ENCODE results near the gene IRAK2. TPM values are rescaled to one million over a fixed set of nuclear protein-coding genes. Genes with fewer than 3 reads are reported as not detected.

Gene IRAK2
- total and polyA plus RNA-seq, 2 experiments from 2014 or later, result 2.5 to 3.7 TPM

DNA sequence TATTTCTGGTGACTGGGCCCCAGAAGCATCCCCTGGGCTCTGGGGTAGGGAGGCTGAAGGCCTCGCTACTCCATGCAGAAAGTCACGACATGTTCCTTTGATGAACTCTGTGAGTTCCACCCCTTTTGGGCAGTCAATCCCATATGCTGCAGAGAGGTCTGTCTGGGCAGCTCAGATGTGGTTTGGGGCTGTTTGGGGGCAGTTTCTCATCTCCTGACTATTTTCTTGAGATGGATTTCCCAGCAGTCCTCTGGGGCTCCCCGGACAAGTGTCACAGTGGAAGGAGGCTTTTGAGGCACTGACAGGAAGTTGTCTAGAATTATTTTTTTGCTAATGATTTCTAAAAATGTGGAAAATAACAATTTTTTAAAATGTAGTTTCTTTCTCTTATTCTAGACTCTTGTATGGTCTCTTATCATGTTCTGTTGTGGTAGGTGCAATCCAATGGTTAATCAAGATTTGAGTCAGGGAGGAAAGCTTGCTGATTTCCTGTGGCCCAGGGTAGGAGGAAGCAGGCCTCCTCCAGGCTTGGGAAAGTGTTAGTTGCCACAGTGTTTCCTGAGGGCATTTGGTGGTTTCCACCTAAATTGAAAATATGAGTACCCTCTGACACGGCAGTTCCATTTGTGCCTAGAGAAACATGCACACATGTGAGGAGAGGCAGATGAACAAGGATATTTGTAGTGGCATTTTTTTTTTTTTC is 63.7 kb downstream of the IRAK2 start:
- TF ChIP-seq EZH2phosphoT487 (IDR thresholded peaks at IDR 0.05; ENCODE audit: low read depth, severe bottlenecking, unreplicated experiment), result no peak
- no peaks in the 10 kb centered on the region for H3K9me3 ChIP-seq (ENCODE audit: low read depth)
- no peaks in the 10 kb centered on the region for H3K79me2 ChIP-seq
- no peaks in the 10 kb centered on the region for H3K27me3 ChIP-seq
- no peaks in the 10 kb centered on the region for H4K20me1 ChIP-seq (ENCODE audit: insufficient read depth, poor library complexity, severe bottlenecking)
- no peaks in the 10 kb centered on the region for H3K4me1 ChIP-seq (ENCODE audit: insufficient read depth)
- no peak overlapping the region for H3K4me3 ChIP-seq
- WGBS (ENCODE audit: low lambda C conversion rate, missing lambda C conversion rate), result 85% methylated on average over 4 of the region's 4 CpGs
- H3K9me2 ChIP-seq (replicated peaks; ENCODE audit: insufficient read depth), result no peaks in the 10 kb centered on the region
- DNase-seq (ENCODE audit: low spot score), result no peak
- H2AFZ ChIP-seq, result no peak overlapping the region
- no peaks in the 10 kb centered on the region for H3K36me3 ChIP-seq (replicated peaks; ENCODE audit: insufficient read depth, low read depth)
- H3K27ac ChIP-seq, result no peak overlapping the region
- no peak overlapping the region for H3K4me2 ChIP-seq

DNA sequence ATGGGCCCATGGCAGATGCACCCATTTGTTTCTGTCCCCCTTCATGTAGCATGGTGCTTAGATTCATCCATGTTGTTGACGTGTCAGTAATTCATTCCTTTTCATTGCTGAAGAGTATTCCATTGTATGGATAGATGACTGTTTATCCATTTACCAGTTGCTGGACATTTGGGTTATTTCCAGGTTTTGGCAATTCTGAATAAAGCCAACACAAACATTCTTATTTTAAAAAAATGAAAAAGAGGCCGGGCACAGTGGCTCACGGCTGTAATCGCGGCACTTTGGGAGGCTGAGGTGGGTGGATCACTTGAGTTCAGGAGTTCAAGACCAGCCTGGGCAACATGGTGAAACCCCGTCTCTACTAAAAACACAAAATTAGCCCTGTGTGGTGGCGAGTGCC is 64.9 kb downstream of the IRAK2 start:
- Histone ChIP-seq H3K27me3 (no peaks in the 10 kb centered on the region), H3K9me3 (ENCODE audit: low read depth) (no peaks in the 10 kb centered on the region), H2AFZ (no peak overlapping the region), H3K4me2 (no peak overlapping the region), H4K20me1 (ENCODE audit: insufficient read depth, poor library complexity, severe bottlenecking) (no peaks in the 10 kb centered on the region), H3K4me3 (no peak overlapping the region), H3K4me1 (ENCODE audit: insufficient read depth) (no peaks in the 10 kb centered on the region), H3K36me3 (replicated peaks; ENCODE audit: insufficient read depth, low read depth) (no peaks in the 10 kb centered on the region), H3K79me2 (no peaks in the 10 kb centered on the region), H3K27ac (no peak overlapping the region), H3K9me2 (replicated peaks; ENCODE audit: insufficient read depth) (no peaks in the 10 kb centered on the region)
- WGBS (ENCODE audit: low lambda C conversion rate, missing lambda C conversion rate), result 97% methylated on average over 7 of the region's 7 CpGs
- TF ChIP-seq EZH2 (IDR thresholded peaks at IDR 0.05; ENCODE audit: borderline replicate concordance), result no peak
- no peak for TF ChIP-seq EZH2phosphoT487 (IDR thresholded peaks at IDR 0.05; ENCODE audit: low read depth, severe bottlenecking, unreplicated experiment)
- TF ChIP-seq, protein P1, sequence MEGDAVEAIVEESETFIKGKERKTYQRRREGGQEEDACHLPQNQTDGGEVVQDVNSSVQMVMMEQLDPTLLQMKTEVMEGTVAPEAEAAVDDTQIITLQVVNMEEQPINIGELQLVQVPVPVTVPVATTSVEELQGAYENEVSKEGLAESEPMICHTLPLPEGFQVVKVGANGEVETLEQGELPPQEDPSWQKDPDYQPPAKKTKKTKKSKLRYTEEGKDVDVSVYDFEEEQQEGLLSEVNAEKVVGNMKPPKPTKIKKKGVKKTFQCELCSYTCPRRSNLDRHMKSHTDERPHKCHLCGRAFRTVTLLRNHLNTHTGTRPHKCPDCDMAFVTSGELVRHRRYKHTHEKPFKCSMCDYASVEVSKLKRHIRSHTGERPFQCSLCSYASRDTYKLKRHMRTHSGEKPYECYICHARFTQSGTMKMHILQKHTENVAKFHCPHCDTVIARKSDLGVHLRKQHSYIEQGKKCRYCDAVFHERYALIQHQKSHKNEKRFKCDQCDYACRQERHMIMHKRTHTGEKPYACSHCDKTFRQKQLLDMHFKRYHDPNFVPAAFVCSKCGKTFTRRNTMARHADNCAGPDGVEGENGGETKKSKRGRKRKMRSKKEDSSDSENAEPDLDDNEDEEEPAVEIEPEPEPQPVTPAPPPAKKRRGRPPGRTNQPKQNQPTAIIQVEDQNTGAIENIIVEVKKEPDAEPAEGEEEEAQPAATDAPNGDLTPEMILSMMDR (IDR thresholded peaks at IDR 0.05; ENCODE audit: poor library complexity), result no peak
- no peak for DNase-seq (ENCODE audit: low spot score)

DNA sequence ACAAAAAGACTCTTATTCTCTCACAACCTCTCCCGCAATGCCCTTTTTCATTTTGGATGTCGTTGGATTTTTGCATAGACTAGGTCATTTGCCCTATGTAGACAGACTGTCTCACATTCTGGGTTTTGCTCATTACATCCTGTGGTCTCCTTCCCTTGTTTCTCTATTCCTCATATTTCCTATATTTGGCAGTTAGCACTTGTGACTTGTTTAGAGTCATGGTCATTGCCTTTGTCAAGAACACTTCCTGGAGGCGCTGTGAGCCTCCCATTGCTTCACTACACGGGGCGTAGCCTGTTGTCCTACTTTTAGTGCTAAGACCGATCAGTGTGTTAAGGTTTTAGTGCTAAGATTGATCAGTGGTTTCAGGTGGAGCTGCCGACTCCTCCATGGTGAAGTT is 67.4 kb downstream of the IRAK2 start:
- no peak for DNase-seq (ENCODE audit: low spot score)
- Histone ChIP-seq H3K79me2 (no peaks in the 10 kb centered on the region), H2AFZ (no peak overlapping the region), H3K4me3 (no peak overlapping the region), H3K36me3 (replicated peaks; ENCODE audit: insufficient read depth, low read depth) (no peaks in the 10 kb centered on the region), H3K9me3 (ENCODE audit: low read depth) (no peaks in the 10 kb centered on the region), H3K27ac (no peak overlapping the region), H3K4me2 (no peak overlapping the region), H3K9me2 (replicated peaks; ENCODE audit: insufficient read depth) (no peaks in the 10 kb centered on the region), H3K27me3 (no peaks in the 10 kb centered on the region), H4K20me1 (ENCODE audit: insufficient read depth, poor library complexity, severe bottlenecking) (no peaks in the 10 kb centered on the region), H3K4me1 (ENCODE audit: insufficient read depth) (no peaks in the 10 kb centered on the region)
- 90% methylated on average over 7 of the region's 7 CpGs for WGBS (ENCODE audit: low lambda C conversion rate, missing lambda C conversion rate)
- no peak for TF ChIP-seq EZH2phosphoT487 (IDR thresholded peaks at IDR 0.05; ENCODE audit: low read depth, severe bottlenecking, unreplicated experiment)

DNA sequence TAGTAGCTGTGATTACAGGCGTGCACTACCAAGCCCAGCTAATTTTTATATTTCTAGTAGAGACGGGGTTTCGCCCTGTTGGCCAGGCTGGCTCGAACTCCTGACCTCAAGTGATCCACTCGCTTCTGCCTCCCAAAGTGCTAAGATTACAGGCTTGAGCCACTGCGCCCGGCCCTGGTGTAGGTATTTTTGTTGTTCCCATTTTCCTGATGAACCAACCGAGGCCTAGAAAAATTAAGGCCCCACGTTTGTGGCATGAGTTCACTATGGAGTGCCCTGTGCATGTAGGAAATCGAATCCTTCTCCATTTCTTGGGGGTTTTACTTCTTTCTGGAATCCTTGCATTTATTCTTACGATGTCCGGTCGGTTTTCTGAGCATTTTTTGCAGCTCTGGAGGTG is 69.3 kb downstream of the IRAK2 start:
- no peak overlapping the region for H3K4me3 ChIP-seq
- H3K27me3 ChIP-seq, result no peaks in the 10 kb centered on the region
- no peak overlapping the region for H3K27ac ChIP-seq
- no peaks in the 10 kb centered on the region for H4K20me1 ChIP-seq (ENCODE audit: insufficient read depth, poor library complexity, severe bottlenecking)
- no peaks in the 10 kb centered on the region for H3K79me2 ChIP-seq
- H3K4me1 ChIP-seq (ENCODE audit: insufficient read depth), result no peaks in the 10 kb centered on the region
- no peaks in the 10 kb centered on the region for H3K9me3 ChIP-seq (ENCODE audit: low read depth)
- no peak overlapping the region for H2AFZ ChIP-seq
- 92% methylated on average over 13 of the region's 13 CpGs for WGBS (ENCODE audit: low lambda C conversion rate, missing lambda C conversion rate)
- no peak for DNase-seq (ENCODE audit: low spot score)
- no peaks in the 10 kb centered on the region for H3K9me2 ChIP-seq (replicated peaks; ENCODE audit: insufficient read depth)
- no peak overlapping the region for H3K4me2 ChIP-seq
- TF ChIP-seq, protein P1 (IDR thresholded peaks at IDR 0.05; ENCODE audit: poor library complexity), result no peak
- TF ChIP-seq EZH2 (IDR thresholded peaks at IDR 0.05; ENCODE audit: borderline replicate concordance) (no peak), EZH2phosphoT487 (IDR thresholded peaks at IDR 0.05; ENCODE audit: low read depth, severe bottlenecking, unreplicated experiment) (no peak)
- no peaks in the 10 kb centered on the region for H3K36me3 ChIP-seq (replicated peaks; ENCODE audit: insufficient read depth, low read depth)
